ENCODE results near the gene CAD.
A peak's percentile ranks its signal among the peaks of the same experiment; 100 is the strongest.
"Not testable (repeated sequence)": the region's sequence is repeated elsewhere in the genome, so short reads cannot be mapped to it uniquely, and the experiment has no call there.

CAD gene

DNA sequence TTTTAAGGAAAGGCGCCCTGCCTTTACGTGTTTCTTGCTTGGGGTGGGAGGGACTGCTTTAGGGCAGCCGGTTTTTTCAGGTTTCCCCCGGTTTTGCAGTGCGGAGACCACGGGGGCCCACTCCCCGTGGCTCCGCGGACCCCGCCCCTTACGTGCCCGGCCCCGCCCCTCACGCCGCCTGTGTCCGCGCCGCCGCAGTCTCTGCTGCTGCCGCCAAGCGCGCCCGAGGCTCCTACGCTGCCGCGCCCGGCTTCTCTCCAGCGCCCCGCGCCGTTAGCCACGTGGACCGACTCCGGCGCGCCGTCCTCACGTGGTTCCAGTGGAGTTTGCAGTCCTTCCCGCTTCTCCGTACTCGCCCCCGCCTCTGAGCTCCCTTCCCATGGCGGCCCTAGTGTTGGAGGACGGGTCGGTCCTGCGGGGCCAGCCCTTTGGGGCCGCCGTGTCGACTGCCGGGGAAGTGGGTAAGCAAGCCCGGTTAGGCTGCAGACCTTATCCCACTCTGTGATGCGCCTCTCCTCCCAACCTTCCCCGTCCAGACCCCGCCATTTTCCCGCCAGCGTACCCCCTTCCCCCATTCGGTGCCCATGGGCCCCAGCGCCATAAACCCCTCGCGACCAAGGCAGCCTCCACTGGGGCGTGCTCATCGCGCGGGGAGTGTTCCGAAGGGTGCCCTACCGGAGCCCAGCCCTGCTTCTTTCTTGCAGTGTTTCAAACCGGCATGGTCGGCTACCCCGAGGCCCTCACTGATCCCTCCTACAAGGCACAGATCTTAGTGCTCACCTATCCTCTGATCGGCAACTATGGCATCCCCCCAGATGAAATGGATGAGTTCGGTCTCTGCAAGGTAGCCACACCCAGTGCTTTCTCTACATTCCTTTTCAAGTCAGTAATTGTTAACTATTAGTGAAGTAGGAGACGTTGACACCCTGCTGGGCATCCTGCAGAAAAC lies at the start of gene CAD:
TSS of gene CAD (plus strand) at position 197 of the 949 bp plus-strand sequence. CDS start at position 380, 183 bp downstream.
- DNase-seq: peak; percentile 83

GRCh38 chr2:27170581-27171337 lies 46.4 kb upstream of the CAD start:
- DNase-seq: peak; percentile 70

DNA sequence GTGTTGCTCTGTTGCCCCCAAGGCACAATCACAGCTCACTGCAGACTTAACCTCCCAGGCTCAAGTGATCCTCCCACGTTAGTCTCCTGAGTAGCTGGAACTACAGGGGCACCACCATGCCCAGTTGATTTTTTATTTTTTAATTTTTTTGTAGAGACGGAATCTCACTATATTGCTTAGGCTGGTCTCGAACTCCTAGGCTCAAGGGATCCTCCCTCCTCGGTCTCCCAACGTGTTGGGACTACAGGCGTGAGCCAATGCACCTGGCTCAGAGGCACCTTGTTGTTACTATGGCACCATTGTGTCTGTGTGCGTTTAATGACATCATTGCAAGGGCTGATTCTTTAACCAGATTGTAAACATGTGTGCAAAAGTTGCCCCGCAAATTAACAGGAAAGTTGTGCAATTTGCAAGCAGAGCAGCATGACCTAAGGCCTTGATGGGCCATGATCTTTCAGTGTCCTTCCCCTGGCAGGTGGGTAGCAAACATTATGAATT lies 45.8 kb upstream of the CAD start:
- DNase-seq: peak; percentile 18

GRCh38 chr2:27174638-27175037 lies 42.5 kb upstream of the CAD start:
- DNase-seq: peak; percentile 51

DNA sequence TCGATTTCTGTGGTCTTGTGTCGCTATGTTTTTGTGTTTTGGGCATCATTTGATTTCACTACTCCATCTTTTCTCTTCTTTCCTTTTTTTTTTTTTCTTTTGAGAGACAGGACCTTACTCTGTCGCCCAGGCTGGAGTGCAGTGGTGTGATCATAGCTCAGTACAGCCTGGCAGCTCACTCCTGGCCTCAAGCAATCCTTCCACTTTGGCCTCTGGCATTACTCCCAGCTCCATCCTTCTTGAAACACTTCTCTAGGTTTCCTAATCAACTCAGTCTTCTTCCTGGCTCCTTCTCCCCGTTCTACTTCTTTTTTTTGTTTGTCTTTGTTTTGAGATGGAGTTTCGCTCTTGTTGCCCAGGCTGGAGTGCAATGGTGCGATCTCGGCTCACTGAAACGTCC lies 41.8 kb upstream of the CAD start:
- DNase-seq: no peak

DNA sequence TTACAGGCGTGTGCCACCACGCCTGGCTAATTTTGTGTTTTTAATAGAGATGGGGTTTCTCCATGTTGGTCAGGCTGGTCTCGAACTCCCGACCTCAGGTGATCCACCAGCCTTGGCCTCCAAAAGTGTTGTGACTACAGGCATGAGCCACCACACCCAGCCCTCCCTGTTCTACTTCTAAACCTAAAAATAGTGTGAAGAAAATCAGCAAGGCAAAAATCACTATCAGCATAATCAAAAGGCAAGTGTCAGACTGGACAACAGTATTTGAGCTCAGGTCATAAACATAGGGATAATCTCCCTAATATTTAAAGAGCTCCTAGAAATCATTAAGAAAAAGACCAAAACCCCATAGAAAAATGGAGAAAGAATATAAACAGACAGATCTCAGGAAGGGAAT lies 41.4 kb upstream of the CAD start:
- not testable (repeated sequence) for DNase-seq

- DNase-seq: no peak
These were observed 39.5 kb upstream of the CAD start for GRCh38 chr2:27177441-27178351.

DNA sequence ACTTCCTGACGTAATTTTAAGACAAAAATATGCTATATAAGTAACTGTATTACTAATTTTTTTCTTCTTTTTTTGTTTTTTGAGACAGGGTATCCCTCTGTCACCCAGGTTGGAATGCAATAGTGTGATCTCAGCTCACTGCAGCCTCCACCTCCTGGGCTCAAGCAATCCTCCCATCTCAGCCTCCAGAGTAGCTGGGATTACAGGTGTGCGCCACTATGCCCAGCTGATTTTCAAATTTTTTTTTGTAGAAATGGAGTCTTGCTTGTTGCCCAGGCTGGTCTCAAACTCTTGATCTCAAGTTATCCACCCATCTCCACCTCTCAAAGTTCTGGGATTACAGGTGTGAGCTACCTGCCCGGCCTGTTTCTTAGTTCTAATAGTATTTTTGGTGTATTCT lies 38.7 kb upstream of the CAD start:
- no peak for DNase-seq

DNA sequence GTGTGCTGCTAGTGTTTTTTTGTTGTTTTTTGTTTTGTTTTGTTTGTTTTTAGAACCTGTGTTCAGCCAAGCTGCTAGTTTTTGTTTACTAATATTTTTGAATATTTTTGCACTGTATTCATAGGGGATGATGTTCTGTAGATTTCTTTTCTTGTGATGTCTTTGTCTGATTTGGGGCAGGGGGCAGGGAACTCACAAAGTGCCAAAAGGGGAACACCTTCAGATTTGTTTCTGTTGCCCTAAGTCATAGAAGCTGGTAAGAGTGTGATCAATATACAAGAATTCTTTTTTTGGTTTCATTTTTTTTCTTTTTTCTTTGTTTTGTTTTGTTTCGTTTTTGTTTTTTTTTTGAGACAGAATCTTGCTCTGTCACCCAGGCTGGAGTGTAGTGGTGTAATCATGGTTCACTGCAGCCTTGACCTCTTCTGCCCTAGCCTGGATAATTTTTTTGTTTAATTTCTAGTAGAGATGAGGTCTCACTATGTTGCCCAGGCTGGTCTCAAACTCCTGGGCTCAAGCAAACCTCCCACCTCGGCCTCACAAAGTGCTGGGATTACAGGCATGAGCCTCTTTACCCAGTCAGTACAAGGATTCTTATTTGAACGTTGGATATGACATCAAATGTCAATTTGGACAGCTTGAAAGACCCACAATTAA lies 37.7 kb upstream of the CAD start:
- no peak for DNase-seq

DNA sequence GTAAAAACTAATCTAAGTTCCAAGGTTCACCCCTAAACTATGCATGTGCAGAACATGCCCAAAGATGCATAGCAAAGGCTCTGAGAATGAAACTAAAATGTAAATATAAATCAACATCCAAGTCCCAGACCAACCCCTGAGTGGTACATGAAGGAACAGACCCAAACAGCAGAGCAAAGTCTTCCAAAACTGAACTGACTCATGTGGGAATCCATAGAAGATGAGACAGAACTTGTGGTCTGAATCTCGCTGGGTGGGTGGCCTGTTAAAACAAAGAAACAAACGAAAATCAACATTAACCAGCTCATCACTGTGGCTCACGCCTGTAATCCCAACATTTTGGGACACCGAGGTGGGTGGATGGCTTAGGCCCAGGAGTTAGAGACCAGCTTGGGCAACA lies 34.8 kb upstream of the CAD start:
- no peak for DNase-seq

DNA sequence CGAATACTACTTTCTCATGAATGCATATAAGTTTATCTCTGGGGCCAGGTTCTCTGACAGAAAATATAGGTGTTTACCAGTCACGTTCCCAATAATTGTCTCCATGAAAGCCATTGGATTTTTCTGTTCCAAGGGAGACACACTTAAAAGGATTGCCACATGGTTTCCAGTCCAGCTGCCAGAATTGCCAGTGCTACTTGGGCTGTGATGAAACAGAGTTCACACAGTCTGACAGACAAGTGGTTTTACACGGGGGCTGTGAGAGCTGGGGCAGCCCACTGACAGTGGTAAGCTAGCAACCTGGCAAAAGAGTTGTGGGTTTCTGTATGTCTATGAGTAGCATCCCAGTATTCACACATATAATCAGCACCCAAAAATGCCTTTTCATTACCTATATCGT lies 33.1 kb upstream of the CAD start:
- DNase-seq: peak; percentile 64

DNA sequence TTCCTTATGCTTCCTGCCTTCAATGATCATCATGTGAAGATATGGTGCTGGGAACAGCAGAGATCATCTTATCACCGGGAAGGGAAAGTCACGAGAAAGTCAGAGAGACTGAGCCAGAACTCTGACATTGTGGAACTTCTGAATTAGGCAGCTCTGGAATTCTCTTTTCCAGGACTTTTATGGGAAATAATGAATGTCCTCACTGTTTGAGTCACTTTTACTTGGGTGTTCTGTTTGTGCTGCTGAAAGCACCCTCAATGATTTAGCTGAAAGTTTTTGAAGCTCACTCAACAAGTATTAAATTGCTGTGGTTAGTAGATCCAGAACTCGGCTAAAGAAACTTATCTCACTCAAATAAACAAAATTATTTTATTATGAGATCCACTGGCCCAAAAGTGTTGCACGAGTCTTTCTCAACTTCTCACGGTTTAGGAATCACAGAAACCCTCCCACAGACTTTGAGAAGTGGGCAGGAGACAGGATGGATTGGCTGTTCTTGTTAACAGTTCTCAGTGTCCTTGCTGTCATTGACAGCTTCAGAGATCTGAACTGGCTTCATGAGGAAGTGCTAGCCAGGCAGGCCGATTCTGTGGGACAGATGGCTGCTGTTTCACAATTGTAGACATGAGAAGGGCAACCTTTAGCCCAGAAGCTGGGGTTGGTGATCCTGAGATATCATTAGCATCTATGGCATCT lies 31.7 kb upstream of the CAD start:
- DNase-seq: peak; percentile 96

DNA sequence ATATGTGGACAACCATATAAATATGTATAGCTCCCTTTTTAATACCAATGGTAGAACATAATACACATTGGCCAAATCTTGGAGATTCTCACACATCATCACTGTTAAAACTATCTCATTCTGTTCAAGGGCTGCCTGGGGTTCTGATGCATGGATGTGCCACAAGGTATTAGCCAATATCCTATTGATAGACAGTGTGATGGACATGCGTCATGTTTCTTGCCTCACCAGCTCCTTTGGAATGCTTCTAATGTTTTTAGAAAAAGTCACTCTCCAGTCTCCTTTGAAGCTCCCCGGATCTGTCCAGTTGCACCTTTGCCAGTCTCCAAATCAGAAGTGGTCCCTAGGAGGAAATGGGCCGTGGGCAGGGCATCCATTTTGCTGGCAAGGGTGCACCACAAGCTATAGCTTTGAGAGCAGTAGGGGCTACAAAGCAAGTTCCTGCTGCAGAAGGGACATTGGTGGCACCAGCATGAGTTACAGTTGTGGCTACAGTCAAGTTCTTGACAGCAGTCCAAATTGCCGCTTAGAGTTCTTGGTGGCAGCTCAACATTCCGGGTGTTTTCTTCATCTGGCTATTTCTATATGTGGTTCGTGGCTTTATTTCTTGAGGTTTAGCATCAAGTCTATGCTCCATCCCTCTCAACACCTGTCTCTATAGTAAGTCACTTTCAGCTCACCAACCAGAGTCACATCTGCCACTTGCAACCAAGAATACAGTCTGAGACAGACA lies 30.4 kb upstream of the CAD start:
- peak; percentile 51 for DNase-seq

DNA sequence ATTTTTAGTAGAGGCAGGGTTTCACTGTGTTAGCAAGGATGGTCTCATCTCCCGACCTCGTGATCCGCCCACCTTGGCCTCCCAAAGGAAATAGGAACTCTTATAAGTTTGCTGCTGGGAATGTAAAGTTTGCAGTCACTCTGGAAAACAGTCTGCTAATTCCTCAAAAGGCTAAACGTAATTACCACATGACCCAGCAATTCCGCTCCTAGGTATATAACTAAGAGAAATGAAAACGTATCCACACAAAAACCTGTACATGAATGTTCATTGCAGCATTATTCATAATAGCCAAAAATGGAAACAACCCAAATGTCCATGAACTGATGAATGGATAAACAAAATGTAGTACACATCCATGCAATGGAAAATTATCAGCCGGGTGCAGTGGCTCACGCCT lies 27.2 kb upstream of the CAD start:
- DNase-seq: no peak

- peak; percentile 82 for DNase-seq
These were observed 25.9 kb upstream of the CAD start for GRCh38 chr2:27191070-27191829.

GRCh38 chr2:27194538-27195354 lies 22.4 kb upstream of the CAD start:
- DNase-seq: no peak

DNA sequence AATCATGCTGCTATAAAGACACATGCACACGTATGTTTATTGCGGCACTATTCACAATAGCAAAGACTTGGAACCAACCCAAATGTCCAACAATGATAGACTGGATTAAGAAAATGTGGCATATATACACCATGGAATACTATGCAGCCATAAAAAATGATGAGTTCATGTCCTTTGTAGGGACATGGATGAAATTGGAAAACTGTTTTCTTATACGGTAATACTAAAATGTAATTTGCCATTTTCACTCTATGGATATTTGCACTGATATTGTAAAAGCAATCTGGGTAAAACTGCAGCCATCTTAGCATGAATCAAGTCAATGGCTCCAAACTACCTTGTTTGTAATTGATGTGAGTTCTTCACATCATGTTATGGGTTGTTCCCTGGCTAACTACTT lies 21.4 kb upstream of the CAD start:
- DNase-seq: not testable (repeated sequence)

GRCh38 chr2:27198068-27198467 lies 19.1 kb upstream of the CAD start:
- not testable (repeated sequence) for DNase-seq

- no peak for DNase-seq
These were observed 18.5 kb upstream of the CAD start for GRCh38 chr2:27198627-27199026.

Measured in MV-4-11 (cell line).